Choroid plexus epithelial cell (primary cell): ENCODE measurements around the gene IL25.
"Not testable (repeated sequence)": the region's sequence is repeated elsewhere in the genome, so short reads cannot be mapped to it uniquely, and the experiment has no call there.

Experiments
- DNase-seq: peaks from one replicate; pipeline ENCODE4 v3.0.0-alpha.2; 2010; ENCODE audit warnings: low read depth
- H3K4me3 ChIP-seq: 2 replicates; pipeline ENCODE4 v1.5.1; 2011; ENCODE audit warnings: low read depth, mild to moderate bottlenecking, control low read depth, low read length, moderate library complexity
- CTCF ChIP-seq: conservative IDR thresholded peaks from 2 replicates; pipeline ENCODE4 v1.5.1; 2011; ENCODE audit warnings: low read depth, mild to moderate bottlenecking, control low read depth, inconsistent platforms, low read length, moderate library complexity

Gene IL25

GRCh38 chr14:23392613-23393012 is 20.0 kb downstream of the IL25 start:
- TF ChIP-seq CTCF: no peak
- H3K4me3 ChIP-seq: no peak overlapping the region
- DNase-seq: no peak

GRCh38 chr14:23396126-23396525 is 23.5 kb downstream of the IL25 start:
- no peak for DNase-seq
- H3K4me3 ChIP-seq: no peak overlapping the region
- no peak for TF ChIP-seq CTCF

- TF ChIP-seq CTCF: no peak
- DNase-seq: no peak
These were observed 24.3 kb downstream of the IL25 start for GRCh38 chr14:23396781-23397407.

GRCh38 chr14:23398348-23398747 is 25.7 kb downstream of the IL25 start:
- DNase-seq: no peak
- no peak overlapping the region for H3K4me3 ChIP-seq
- no peak for TF ChIP-seq CTCF

More at GRCh38 chr14:23396781-23397407, 24.3 kb downstream of the IL25 start:
- H3K4me3 ChIP-seq: no peak overlapping the region

GRCh38 chr14:23399136-23399535 is 26.5 kb downstream of the IL25 start:
- H3K4me3 ChIP-seq: no peak overlapping the region
- no peak for TF ChIP-seq CTCF
- no peak for DNase-seq

GRCh38 chr14:23399591-23399990 is 27.0 kb downstream of the IL25 start:
- DNase-seq: peak; percentile 1
- no peak overlapping the region for H3K4me3 ChIP-seq
- TF ChIP-seq CTCF: no peak

GRCh38 chr14:23400496-23401149 is 28.0 kb downstream of the IL25 start:
- H3K4me3 ChIP-seq, DNase-seq: not testable (repeated sequence)
